ENCODE results near the gene GLIS1.

- TF ChIP-seq JUND (IDR thresholded peaks at IDR 0.05; ENCODE audit: low read length) (no peak), POLR2A (IDR thresholded peaks at IDR 0.05; ENCODE audit: control extremely low read depth in 1 of 2, low read depth in 2 of 2, low read length in 2 of 2) (no peak), RXRA (IDR thresholded peaks at IDR 0.05; ENCODE audit: insufficient read depth, low read depth, low read length) (no peak), TAF1 (IDR thresholded peaks at IDR 0.05; ENCODE audit: low read depth, low read length) (no peak)
These were observed 6.0 kb downstream of the GLIS1 start for GRCh38 chr1:53732912-53733317.

Data from H1 (cell line).